ENCODE data around the gene HOXD1.

The HOXD1 gene

GRCh38 chr2:176165370-176166050, 23.0 kb upstream of the HOXD1 start:
- DNase-seq (ENCODE audit: low read depth) = no peak

- DNase-seq (ENCODE audit: low read depth) = no peak
Observed at GRCh38 chr2:176166272-176166671, 22.2 kb upstream of the HOXD1 start.

- DNase-seq (ENCODE audit: low read depth) = no peak
Observed at GRCh38 chr2:176167398-176167797, 21.1 kb upstream of the HOXD1 start.

DNA sequence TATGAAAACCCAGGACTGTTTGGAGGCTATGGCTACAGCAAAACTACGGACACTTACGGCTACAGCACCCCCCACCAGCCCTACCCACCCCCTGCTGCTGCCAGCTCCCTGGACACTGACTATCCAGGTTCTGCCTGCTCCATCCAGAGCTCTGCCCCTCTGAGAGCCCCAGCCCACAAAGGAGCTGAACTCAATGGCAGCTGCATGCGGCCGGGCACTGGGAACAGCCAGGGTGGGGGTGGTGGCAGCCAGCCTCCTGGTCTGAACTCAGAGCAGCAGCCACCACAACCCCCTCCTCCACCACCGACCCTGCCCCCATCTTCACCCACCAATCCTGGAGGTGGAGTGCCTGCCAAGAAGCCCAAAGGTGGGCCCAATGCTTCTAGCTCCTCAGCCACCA, 19.3 kb upstream of the HOXD1 start:
- no peak for DNase-seq (ENCODE audit: low read depth)

- no peak for DNase-seq (ENCODE audit: low read depth)
Observed at GRCh38 chr2:176169711-176170110, 18.8 kb upstream of the HOXD1 start.

DNA sequence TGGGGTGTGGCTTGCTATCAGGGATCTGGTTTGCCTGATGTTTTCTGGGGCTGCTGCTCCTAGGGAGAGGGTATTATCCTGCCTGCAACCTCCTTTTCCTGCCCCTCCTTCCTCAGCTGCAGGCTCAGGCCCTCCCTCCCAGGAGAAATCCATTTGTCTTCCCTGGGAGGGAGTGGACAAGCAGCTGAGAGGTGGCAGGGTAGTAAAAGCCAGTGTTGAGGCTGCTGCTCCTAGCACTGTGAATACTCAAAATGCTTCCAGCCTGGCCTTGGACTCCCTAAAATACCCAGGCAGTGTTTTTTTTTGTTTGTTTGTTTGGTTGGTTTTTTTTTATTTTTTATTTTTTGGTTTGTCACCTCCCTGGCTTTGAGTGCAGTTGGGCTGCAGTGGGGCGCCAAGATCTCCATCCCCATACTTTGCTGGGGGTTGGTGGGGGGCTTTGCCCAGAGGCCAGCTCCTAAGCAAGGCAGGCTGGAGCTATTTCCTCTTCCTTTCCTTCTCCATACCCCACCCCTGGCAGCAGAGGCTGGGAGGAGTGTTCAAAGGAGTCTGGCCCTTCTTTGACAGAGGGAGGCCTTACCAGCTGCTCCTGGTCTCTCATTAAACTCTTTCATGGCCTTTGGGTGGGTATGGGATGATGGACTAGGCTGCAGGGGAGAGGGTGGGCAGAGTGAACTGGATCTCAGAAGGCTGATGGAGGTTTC, 17.7 kb upstream of the HOXD1 start:
- no peak for DNase-seq (ENCODE audit: low read depth)

GRCh38 chr2:176171351-176172006, 17.0 kb upstream of the HOXD1 start:
- no peak for DNase-seq (ENCODE audit: low read depth)

DNA sequence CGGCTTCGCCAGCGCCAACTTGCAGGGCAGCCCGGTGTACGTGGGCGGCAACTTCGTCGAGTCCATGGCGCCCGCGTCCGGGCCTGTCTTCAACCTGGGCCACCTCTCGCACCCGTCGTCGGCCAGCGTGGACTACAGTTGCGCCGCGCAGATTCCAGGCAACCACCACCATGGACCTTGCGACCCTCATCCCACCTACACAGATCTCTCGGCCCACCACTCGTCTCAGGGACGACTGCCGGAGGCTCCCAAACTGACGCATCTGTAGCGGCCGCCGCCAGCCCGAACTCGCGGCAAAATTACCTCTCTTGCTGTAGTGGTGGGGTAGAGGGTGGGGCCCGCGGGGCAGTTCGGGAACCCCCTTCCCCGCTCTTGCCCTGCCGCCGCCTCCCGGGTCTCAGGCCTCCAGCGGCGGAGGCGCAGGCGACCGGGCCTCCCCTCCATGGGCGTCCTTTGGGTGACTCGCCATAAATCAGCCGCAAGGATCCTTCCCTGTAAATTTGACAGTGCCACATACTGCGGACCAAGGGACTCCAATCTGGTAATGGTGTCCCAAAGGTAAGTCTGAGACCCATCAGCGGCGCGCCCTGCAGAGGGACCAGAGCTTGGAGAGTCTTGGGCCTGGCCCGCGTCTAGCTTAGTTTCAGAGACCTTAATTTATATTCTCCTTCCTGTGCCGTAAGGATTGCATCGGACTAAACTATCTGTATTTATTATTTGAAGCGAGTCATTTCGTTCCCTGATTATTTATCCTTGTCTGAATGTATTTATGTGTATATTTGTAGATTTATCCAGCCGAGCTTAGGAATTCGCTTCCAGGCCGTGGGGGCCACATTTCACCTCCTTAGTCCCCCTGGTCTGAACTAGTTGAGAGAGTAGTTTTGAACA, 16.2 kb upstream of the HOXD1 start:
- DNase-seq (ENCODE audit: low read depth) = no peak

- DNase-seq (ENCODE audit: low read depth) = no peak
Observed at GRCh38 chr2:176172895-176173566, 15.4 kb upstream of the HOXD1 start.

DNA sequence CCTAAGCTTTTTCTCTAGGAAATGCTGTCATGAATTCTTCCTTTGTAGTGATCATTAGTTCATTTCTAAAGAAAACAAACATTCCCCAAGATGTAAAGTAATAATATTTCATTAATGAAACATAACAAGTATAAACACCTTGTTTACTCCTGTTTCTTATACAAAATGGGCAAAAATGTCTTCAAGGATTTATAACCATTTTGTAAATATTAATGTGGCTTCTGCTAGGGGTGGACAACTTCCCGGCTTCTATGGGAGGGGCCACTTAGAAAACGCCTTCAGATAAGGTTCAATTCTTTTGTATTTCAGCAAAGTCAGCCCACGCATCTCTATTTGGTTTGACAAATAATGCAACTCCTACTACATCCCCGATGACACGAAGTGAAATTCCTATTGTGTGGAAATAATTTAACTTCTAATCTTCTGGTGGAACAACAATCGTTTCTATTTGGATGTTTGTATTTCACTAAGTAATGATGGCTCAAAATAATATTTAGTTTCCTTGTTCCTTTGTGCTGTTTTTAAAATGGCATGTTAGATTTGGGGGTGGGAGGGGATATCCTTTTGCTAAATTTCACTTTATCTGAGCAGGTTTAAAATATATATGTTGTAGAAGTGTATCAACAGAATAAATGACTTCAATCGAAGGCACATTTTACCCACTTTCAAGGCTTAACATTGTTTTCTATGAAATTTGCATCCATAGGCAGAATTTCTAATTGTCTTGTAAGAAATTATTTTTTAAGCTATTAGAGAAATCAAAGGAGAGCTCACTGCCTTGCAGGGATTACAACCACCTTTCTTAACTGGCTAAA, 14.7 kb upstream of the HOXD1 start:
- no peak for DNase-seq (ENCODE audit: low read depth)

GRCh38 chr2:176174382-176174823, 14.1 kb upstream of the HOXD1 start:
- no peak for DNase-seq (ENCODE audit: low read depth)

- DNase-seq (ENCODE audit: low read depth) = no peak
Observed at GRCh38 chr2:176174824-176175708, 13.4 kb upstream of the HOXD1 start.

- DNase-seq (ENCODE audit: low read depth) = no peak
Observed at GRCh38 chr2:176175709-176176607, 12.5 kb upstream of the HOXD1 start.

- no peak for DNase-seq (ENCODE audit: low read depth)
Observed at GRCh38 chr2:176177580-176178037, 10.9 kb upstream of the HOXD1 start.

DNA sequence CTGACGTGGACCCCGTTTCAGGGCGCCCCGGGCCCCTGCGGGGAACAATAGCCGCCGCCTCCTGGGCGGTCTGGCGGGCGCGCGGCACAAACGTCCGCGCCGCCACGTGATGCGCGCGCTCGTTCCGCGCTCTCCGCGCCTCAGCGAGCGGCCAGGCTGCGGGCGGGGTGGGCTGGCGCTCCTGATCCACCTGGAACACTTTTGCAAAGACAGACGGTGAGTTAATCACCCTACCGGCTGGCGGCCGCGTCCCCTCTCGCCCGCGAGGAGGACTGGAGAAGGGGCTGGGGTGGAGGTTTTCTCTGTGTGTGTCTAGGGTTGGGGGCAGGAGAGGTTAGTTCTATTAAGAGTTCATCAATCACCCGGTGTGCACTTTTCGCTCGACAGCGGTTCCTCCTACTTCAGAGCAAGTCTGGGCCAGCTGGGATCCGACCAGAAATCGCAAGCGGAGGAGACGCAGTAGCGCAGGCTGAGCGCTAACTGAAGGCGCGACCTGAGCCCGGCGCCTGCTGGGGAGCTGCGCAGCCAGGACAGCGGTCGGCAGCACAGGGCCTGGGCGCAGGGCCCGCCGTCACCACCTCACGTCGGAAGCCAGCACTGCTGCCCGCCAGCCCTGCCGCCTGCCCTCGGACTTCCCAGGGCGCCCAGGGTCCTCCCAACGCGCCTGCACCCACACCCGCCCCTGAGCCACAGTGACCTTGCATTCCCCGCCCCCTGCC, 10.3 kb upstream of the HOXD1 start:
- DNase-seq (ENCODE audit: low read depth) = no peak

- DNase-seq (ENCODE audit: low read depth) = no peak
Observed at GRCh38 chr2:176178757-176179295, 9.6 kb upstream of the HOXD1 start.

DNA sequence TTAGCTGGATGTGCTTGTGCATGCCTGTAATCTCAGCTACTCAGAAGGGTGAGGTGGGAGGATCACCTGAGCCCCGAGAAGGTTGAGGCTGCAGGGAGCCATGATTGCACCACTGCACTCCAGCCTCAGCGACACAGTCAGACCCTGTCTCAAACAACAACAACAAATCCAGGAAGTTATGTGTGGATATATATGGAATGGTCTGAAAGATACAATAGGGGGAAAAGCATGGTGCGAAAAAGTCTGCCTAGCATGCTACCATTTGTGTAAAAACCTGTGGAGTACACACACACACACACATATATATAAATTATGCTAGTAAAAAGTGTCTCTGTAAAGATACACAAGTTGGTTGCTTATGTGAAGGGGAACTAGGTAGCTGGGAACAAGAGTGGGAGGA, 6.9 kb upstream of the HOXD1 start:
- DNase-seq (ENCODE audit: low read depth) = no peak

- DNase-seq (ENCODE audit: low read depth) = no peak
Observed at GRCh38 chr2:176182671-176183070, 5.8 kb upstream of the HOXD1 start.
